Transverse colon (tissue), 4 donors: ENCODE measurements around the gene GNG12. TPM values are rescaled to one million over a fixed set of nuclear protein-coding genes. Genes with fewer than 3 reads are reported as not detected.

Source experiments
- DNase-seq: peaks from one replicate; pipeline ENCODE4 v3.0.0-alpha.2; 2019
- H3K27ac ChIP-seq, 4 donors: fragments of 200-600 bp; sonication (generic); 2 replicates each; pipeline ENCODE4 v1.5.1; 2016 to 2018; ENCODE audit warnings: inconsistent platforms in 4 of 4
- H3K27me3 ChIP-seq: fragments of 200-600 bp; sonication (generic); 2 replicates; pipeline ENCODE4 v1.5.1; 2017; ENCODE audit warnings: inconsistent platforms
- H3K36me3 ChIP-seq, 4 donors: fragments of 200-600 bp; sonication (generic); 2 replicates each; pipeline ENCODE4 v1.5.1; 2017 to 2019; ENCODE audit warnings: inconsistent platforms in 4 of 4
- H3K4me1 ChIP-seq, 4 donors: fragments of 200-600 bp; sonication (generic); 2 replicates each; pipeline ENCODE4 v1.5.1; 2017 to 2020; ENCODE audit warnings: inconsistent platforms in 4 of 4
- H3K4me3 ChIP-seq, 4 donors: fragments of 200-600 bp; sonication (generic); 1 replicate in 1 of 4; 2 replicates in 3 of 4; pipeline versions ENCODE4 v1.5.1 to v1.6.1; 2017 to 2019; ENCODE audit warnings: inconsistent platforms in 4 of 4
- H3K9me3 ChIP-seq, 2 donors: fragments of 200-600 bp; sonication (generic); 2 replicates each; pipeline ENCODE4 v1.5.1; 2017 to 2019; ENCODE audit warnings: inconsistent platforms in 2 of 2
- EP300 ChIP-seq: sonication (generic); formaldehyde crosslinking; IDR thresholded peaks from one replicate; pipeline ENCODE4 v1.6.1; 2017; ENCODE audit warnings: antibody characterized with exemption, low read depth
- POLR2A ChIP-seq: fragments of 450-650 bp; IDR thresholded peaks from one replicate; pipeline ENCODE4 v1.6.1; 2016; ENCODE audit warnings: antibody characterized with exemption, mild to moderate bottlenecking, moderate library complexity
- POLR2AphosphoS5 ChIP-seq, 3 donors: sonication (generic); formaldehyde crosslinking; IDR thresholded peaks; one replicate each; pipeline ENCODE4 v1.6.1; 2016; ENCODE audit warnings: antibody characterized with exemption in 3 of 3
- WGBS, 2 donors: methylation state at CpG; one replicate each; pipeline ENCODE4 v1.1.5; 2018; ENCODE audit warnings: low coverage in 1 of 2; 5-methylcytosine and 5-hydroxymethylcytosine counted together
- in situ Hi-C, 4 donors: fragments of 200-750 bp; cut with MboI; loops; one replicate each; pipeline versions ENCODE4 v1.15.0 to v1.15.1; 2017; ENCODE audit warnings: low sequenced_read_pairs in 3 of 4, low pct_ligation_motif_present in 1 of 4, low pct_unique_long_range_greater_than_20kb in 1 of 4
- intact Hi-C: fragments of 100-400 bp; cut with DNase I; formaldehyde crosslinking; loops from one replicate; pipeline ENCODE4 v1.15.1; 2023; ENCODE audit warnings: low total_unique reads
- total RNA-seq, 4 donors: library from RNA; depleted of rRNA; stranded (reverse); fragments of >200 nt; gene quantifications; one replicate each; pipeline ENCODE4 v1.1.0, GENCODE V29; 2016
- TF ChIP-seq, protein P1 (sequence below), 5 experiments: fragments of 200-600 bp in 3 of 5; fragments of 450-650 bp in 2 of 5; sonication (generic) in 3 of 5; IDR thresholded peaks; 1 replicate in 2 of 5; 2 replicates in 3 of 5; pipeline ENCODE4 v1.5.1; 2016 to 2017; ENCODE audit warnings: antibody characterized with exemption in 5 of 5, inconsistent platforms in 3 of 5, mild to moderate bottlenecking in 2 of 5, moderate library complexity in 1 of 5

Gene GNG12
- total RNA-seq, 4 donors from 2014 or later, result 19.1 to 180 (median 112) TPM

DNA sequence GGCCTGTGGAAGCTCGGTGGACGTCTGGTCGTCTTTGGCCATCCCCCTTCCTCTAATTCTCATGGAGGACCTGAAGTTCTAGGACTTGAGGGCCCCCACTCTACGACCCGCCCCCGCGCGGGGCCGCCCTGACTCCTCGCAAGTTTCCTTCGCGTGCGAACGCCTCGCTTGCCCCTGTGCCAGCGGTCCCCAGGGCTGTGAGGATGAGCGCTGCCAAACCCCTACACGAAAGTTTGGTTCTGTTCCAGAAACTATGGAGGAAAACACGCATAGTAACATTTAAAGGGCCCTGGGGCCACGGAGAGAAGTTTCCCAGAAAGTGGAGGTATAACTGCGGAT, 304 bp upstream of the GNG12 start:
- intact Hi-C loops (loop anchor here (5.0 to 10.0 kb wide), 2 partner anchors 66 to 511 kb away; no protein-coding TSS in a partner anchor), in situ Hi-C loops (loop anchor here in 1 of 4 donors (25.0 kb wide), 1 partner anchor 504 kb away; no protein-coding TSS in a partner anchor)
- TF ChIP-seq POLR2A (no peak), POLR2AphosphoS5 (IDR thresholded peaks at IDR 0.05) (no peak), EP300 (no peak)
- TF ChIP-seq, protein P1, sequence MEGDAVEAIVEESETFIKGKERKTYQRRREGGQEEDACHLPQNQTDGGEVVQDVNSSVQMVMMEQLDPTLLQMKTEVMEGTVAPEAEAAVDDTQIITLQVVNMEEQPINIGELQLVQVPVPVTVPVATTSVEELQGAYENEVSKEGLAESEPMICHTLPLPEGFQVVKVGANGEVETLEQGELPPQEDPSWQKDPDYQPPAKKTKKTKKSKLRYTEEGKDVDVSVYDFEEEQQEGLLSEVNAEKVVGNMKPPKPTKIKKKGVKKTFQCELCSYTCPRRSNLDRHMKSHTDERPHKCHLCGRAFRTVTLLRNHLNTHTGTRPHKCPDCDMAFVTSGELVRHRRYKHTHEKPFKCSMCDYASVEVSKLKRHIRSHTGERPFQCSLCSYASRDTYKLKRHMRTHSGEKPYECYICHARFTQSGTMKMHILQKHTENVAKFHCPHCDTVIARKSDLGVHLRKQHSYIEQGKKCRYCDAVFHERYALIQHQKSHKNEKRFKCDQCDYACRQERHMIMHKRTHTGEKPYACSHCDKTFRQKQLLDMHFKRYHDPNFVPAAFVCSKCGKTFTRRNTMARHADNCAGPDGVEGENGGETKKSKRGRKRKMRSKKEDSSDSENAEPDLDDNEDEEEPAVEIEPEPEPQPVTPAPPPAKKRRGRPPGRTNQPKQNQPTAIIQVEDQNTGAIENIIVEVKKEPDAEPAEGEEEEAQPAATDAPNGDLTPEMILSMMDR (IDR thresholded peaks at IDR 0.05), result no peak
- no peak for DNase-seq
- no peaks in the 10 kb centered on the region for H3K36me3 ChIP-seq
- peak overlapping the region; percentile 56 to 86 (median 62) for H3K4me3 ChIP-seq
- peaks cover 4% of the 10 kb centered on the region for H3K27me3 ChIP-seq
- peak overlapping the region; percentile 86 to 95 (median 90) for H3K27ac ChIP-seq
- 16% methylated on average over 21 of the region's 21 CpGs; no CpG with 5 or more reads in 1 of the 2 donors for WGBS, 2 donors
- H3K4me1 ChIP-seq, result peaks cover 7 to 47% (median 21%) of the 10 kb centered on the region in 4 donors
- no peaks in the 10 kb centered on the region for H3K9me3 ChIP-seq

DNA sequence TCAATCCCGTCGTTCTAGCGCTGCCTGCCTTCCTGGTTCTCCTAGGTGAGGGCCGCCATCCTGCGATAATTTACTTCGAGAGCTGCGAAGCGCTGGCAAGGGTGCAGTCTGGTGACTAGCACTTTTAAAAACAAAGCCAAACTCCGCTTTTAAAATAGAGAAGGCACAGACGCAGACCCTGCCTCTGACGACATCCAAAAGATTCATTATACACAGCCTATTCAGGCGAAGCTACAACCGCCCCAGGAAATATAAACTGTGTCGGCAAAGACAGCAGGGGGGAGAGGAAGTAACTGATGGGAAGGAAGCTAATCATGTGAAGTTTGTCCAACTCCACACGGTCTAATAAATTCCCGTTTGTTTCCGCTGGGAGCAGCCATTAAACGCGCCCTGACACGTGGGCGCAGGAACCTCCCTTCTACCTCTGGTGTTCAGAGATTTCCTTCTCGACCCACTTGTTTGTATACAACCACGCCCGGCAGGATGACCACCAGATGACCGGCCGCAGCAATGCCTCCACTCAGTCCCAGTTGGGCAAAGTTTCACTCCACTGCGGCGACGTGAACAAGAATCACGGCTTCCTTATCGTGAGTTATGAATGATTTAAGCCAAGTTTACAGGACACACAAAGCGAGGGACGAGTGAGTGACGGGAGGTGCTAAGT, 1.3 kb downstream of the GNG12 start:
- in situ Hi-C loops, result loop anchor here in 1 of 4 donors (25.0 kb wide), 1 partner anchor 505 kb away; no protein-coding TSS in a partner anchor
- Histone ChIP-seq H3K27me3 (peaks cover 4% of the 10 kb centered on the region), H3K4me1 (peaks cover 7 to 51% (median 23%) of the 10 kb centered on the region in 4 donors), H3K9me3 (no peaks in the 10 kb centered on the region), H3K27ac (peak overlapping the region; percentile 86 to 95 (median 90)), H3K4me3 (peak overlapping the region; percentile 56 to 86 (median 62)), H3K36me3 (no peaks in the 10 kb centered on the region)
- TF ChIP-seq POLR2A (peak; percentile 76), POLR2AphosphoS5 (IDR thresholded peaks at IDR 0.05) (peak in 2 of 3 donors; percentile 64 to 80), EP300 (peak; percentile 2)
- TF ChIP-seq, protein P1 (IDR thresholded peaks at IDR 0.05), result peak in 2 of 5 experiments; percentile 16 to 23
- DNase-seq, result peak; percentile 68
- intact Hi-C loops, result loop anchor here (5.0 to 10.0 kb wide), 2 partner anchors 65 to 513 kb away; no protein-coding TSS in a partner anchor
- 2% methylated on average over 34 of the region's 34 CpGs; no CpG with 5 or more reads in 1 of the 2 donors for WGBS, 2 donors

DNA sequence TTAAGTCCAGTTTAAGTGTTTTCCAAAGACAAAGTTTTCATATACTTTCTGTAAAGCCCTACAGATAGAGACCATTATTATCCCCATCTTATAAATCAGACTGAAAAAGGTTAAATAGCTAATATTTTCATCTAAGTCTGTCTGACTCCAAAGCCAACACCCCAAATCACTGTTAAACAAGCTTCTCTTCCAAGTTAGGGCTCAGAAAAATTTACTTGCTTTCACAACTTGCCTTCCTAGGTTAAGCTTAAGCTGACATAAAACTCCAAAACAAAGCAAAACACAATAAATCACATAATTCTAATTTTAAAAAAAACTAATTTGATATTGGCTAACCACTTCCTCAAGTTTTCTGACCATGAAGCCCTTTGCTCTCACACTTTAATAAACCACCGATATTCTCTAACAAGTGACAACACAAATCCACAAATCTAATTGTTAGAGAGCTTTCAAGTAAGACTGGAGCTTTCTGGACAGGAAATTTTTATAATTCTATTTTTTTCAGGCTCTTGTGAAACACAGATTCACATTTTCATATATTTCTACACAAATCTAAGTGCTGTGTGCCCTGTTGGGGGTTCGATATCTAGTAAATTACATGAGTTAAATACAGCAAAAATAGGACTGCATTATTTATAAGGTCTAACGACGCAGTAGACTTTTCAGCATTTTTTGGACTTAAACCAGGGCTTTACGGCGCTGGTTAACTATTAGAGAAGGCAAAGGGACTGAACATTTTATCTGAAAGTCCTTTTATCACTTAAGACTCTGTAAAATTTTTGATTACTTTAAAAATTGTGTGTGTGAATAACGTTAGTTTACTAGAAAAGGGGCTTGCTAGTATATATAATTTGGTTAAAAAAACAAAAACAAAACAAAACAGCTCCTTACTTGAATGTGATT, 2.1 kb downstream of the GNG12 start:
- WGBS, 2 donors, result 7 to 22% methylated on average over 7 of the region's 7 CpGs

More for the DNA sequence above, 2.1 kb downstream of the GNG12 start:
- in situ Hi-C loops (loop anchor here in 1 of 4 donors (25.0 kb wide), 1 partner anchor 506 kb away; no protein-coding TSS in a partner anchor), intact Hi-C loops (loop anchor here (5.0 to 10.0 kb wide), 2 partner anchors 64 to 514 kb away; no protein-coding TSS in a partner anchor)
- peaks cover 4% of the 10 kb centered on the region for H3K27me3 ChIP-seq
- TF ChIP-seq POLR2AphosphoS5 (IDR thresholded peaks at IDR 0.05), result no peak
- TF ChIP-seq POLR2A, result no peak
- TF ChIP-seq, protein P1 (IDR thresholded peaks at IDR 0.05), result no peak
- no peaks in the 10 kb centered on the region for H3K9me3 ChIP-seq
- H3K4me1 ChIP-seq, result peaks cover 7 to 59% (median 28%) of the 10 kb centered on the region in 4 donors
- H3K36me3 ChIP-seq, result no peaks in the 10 kb centered on the region
- H3K4me3 ChIP-seq, result peak overlapping the region; percentile 56 to 86 (median 62)
- no peak for DNase-seq
- H3K27ac ChIP-seq, result peak overlapping the region; percentile 86 to 95 (median 90)
